ENCODE data around the gene CCR5.
"Not testable (repeated sequence)": the region's sequence is repeated elsewhere in the genome, so short reads cannot be mapped to it uniquely, and the experiment has no call there.

The CCR5 gene

GRCh38 chr3:46370839-46371518 is at the start of gene CCR5:
Gene CCR5 (plus strand): TSS chr3:46370946. CDS start chr3:46372903, 1,957 bp downstream.
- no peak for DNase-seq (ENCODE audit: low spot score)

GRCh38 chr3:46321461-46322104 is 49.2 kb upstream of the CCR5 start:
- no peak for DNase-seq (ENCODE audit: low spot score)

- DNase-seq (ENCODE audit: low spot score), result no peak
Observed at GRCh38 chr3:46324036-46324435, 46.7 kb upstream of the CCR5 start.

- no peak for DNase-seq (ENCODE audit: low spot score)
Observed at GRCh38 chr3:46325645-46326300, 45.0 kb upstream of the CCR5 start.

- not testable (repeated sequence) for DNase-seq (ENCODE audit: low spot score)
Observed at GRCh38 chr3:46330676-46331075, 40.1 kb upstream of the CCR5 start.

GRCh38 chr3:46334741-46335478 is 35.8 kb upstream of the CCR5 start:
- DNase-seq (ENCODE audit: low spot score), result no peak

GRCh38 chr3:46335541-46335940 is 35.2 kb upstream of the CCR5 start:
- DNase-seq (ENCODE audit: low spot score), result no peak

- DNase-seq (ENCODE audit: low spot score), result no peak
Observed at GRCh38 chr3:46337911-46338310, 32.8 kb upstream of the CCR5 start.

- no peak for DNase-seq (ENCODE audit: low spot score)
Observed at GRCh38 chr3:46338840-46339239, 31.9 kb upstream of the CCR5 start.

- no peak for DNase-seq (ENCODE audit: low spot score)
Observed at GRCh38 chr3:46344476-46344875, 26.3 kb upstream of the CCR5 start.

GRCh38 chr3:46348823-46349482 is 21.8 kb upstream of the CCR5 start:
- DNase-seq (ENCODE audit: low spot score), result no peak

GRCh38 chr3:46349484-46350261 is 21.1 kb upstream of the CCR5 start:
- no peak for DNase-seq (ENCODE audit: low spot score)

- DNase-seq (ENCODE audit: low spot score), result no peak
Observed at GRCh38 chr3:46350262-46350565, 20.5 kb upstream of the CCR5 start.

- DNase-seq (ENCODE audit: low spot score), result no peak
Observed at GRCh38 chr3:46351646-46352045, 19.1 kb upstream of the CCR5 start.

- no peak for DNase-seq (ENCODE audit: low spot score)
Observed at GRCh38 chr3:46353090-46353489, 17.7 kb upstream of the CCR5 start.

- DNase-seq (ENCODE audit: low spot score), result no peak
Observed at GRCh38 chr3:46353647-46354410, 16.9 kb upstream of the CCR5 start, which contains the start of gene CCR2. Gene CCR2 (plus strand): TSS chr3:46354111. CDS start chr3:46357528, 3,417 bp downstream.

- DNase-seq (ENCODE audit: low spot score), result no peak
Observed at GRCh38 chr3:46354478-46354877, 16.3 kb upstream of the CCR5 start.

GRCh38 chr3:46354984-46355383 is 15.8 kb upstream of the CCR5 start:
- DNase-seq (ENCODE audit: low spot score), result no peak

- DNase-seq (ENCODE audit: low spot score), result no peak
Observed at GRCh38 chr3:46356276-46356675, 14.5 kb upstream of the CCR5 start.

GRCh38 chr3:46356909-46357308 is 13.8 kb upstream of the CCR5 start:
- DNase-seq (ENCODE audit: low spot score), result no peak

- no peak for DNase-seq (ENCODE audit: low spot score)
Observed at GRCh38 chr3:46358466-46358865, 12.3 kb upstream of the CCR5 start.

All from hepatic stellate cell (primary cell).